GM19099 (cell line): ENCODE measurements around the gene TEX14.

Source experiments
- POLR2A ChIP-seq: IDR thresholded peaks from 3 replicates; pipeline ENCODE4 v1.6.1; 2011; ENCODE audit warnings: low read depth; ENCODE audit not compliant: insufficient read length; ENCODE audit errors: extremely low read depth

Gene TEX14

DNA sequence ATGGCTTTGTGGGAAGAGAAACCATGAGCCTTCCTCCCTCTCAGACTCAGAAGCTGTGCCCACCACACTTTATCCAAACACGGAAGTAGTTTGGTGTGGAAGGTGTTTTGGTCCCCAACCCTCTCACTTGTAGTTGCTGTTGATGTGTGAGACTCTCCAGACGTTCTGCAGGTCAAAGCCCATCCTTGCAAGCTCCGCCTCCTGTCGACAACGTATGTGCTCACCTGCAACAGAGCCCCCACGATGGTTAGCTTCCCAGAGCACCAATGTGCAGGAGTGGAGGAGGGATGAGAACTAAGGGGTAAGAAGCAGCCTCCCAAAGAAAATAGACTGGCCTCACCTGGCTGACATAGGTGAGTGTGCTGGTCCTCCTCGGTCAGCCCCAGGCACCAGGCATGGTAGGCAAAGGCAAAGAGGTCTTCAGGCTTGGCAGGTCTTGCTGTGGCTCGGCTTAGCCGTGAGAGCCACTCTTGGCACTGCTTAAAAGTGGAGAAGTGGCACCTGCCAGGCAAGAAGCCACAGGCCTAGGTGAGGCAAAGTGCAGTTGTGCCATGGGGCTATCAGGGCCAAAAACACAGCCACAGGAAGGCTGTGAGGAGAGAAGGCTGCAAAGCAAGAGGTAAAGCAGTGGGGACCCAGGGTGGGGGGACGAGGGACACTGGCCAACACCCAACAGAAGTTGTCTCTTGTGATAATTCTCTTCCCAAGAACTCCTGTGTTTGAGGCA is 183.3 kb downstream of the TEX14 start:
- TF ChIP-seq POLR2A: no peak

DNA sequence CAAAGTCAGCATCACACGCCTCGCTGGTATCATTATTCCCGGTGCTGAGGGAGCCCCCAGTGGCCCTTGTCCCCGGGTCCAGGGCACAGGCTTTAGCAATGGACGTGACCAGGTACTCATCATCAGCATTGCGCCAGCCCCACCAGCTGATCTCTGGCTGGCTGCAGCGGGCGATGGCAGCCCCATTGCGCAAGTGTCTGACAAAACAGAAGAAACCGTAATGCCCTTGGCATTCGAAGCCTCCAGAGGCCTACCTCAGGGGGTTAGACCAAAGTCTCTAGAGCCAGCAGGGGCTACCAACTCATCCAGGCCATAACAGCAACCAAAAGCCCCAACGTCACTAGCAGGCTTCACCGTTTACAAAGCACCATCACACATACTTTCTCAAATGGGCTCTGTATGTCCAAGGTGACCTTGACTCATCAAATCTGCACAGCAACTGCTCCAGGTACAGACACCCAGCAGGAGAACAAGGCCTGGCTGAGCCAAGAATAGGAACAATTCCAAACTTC is 184.7 kb downstream of the TEX14 start:
- TF ChIP-seq POLR2A: no peak
